RWPE2 (cell line): Measurements from ENCODE around the gene SLC3A2.

Experiments used
- ATAC-seq: fragments of 200-7000 bp; cut with Tn5 transposase; 3 replicates; pipeline ENCODE4 v1.9.1; 2021; ENCODE audit warnings: low read depth
- DNase-seq: peaks from one replicate; pipeline ENCODE4 v3.0.0-alpha.2; 2020; ENCODE audit warnings: low spot score
- H3K27ac ChIP-seq: fragments of 450-650 bp; 2 replicates; pipeline ENCODE4 v1.5.1; 2017; ENCODE audit warnings: mild to moderate bottlenecking; ENCODE audit not compliant: poor library complexity, severe bottlenecking
- H3K27me3 ChIP-seq: fragments of 250-450 bp; sonication (Bioruptor Pico); 2 replicates; pipeline ENCODE4 v1.5.1; 2021; ENCODE audit warnings: mild to moderate bottlenecking, moderate library complexity; ENCODE audit not compliant: insufficient read depth, poor library complexity, severe bottlenecking
- H3K36me3 ChIP-seq: fragments of 250-450 bp; sonication (Bioruptor Pico); 2 replicates; pipeline ENCODE4 v1.5.1; 2020; ENCODE audit warnings: low read depth, mild to moderate bottlenecking, moderate library complexity
- H3K4me1 ChIP-seq: fragments of 250-450 bp; sonication (Bioruptor Pico); 2 replicates; pipeline ENCODE4 v1.5.1; 2021; ENCODE audit warnings: mild to moderate bottlenecking, moderate library complexity; ENCODE audit not compliant: insufficient read depth, poor library complexity, severe bottlenecking
- H3K4me3 ChIP-seq: fragments of 250-450 bp; sonication (Bioruptor Pico); 2 replicates; pipeline ENCODE4 v1.5.1; 2021; ENCODE audit warnings: mild to moderate bottlenecking, moderate library complexity; ENCODE audit not compliant: severe bottlenecking
- H3K9me3 ChIP-seq: fragments of 250-450 bp; sonication (Bioruptor Pico); 2 replicates; pipeline ENCODE4 v1.5.1; 2021; ENCODE audit warnings: mild to moderate bottlenecking, moderate library complexity; ENCODE audit not compliant: severe bottlenecking
- CTCF ChIP-seq: fragments of 450-650 bp; IDR thresholded peaks from one replicate; pipeline ENCODE4 v1.5.1; 2017; ENCODE audit warnings: mild to moderate bottlenecking, moderate library complexity; ENCODE audit not compliant: poor library complexity, severe bottlenecking

Gene SLC3A2

GRCh38 chr11:62908468-62909072, 27.9 kb downstream of the SLC3A2 start:
- H3K36me3 ChIP-seq, result no peaks in the 10 kb centered on the region
- no peak overlapping the region for H3K4me3 ChIP-seq
- H3K27me3 ChIP-seq, result no peaks in the 10 kb centered on the region
- no peaks in the 10 kb centered on the region for H3K9me3 ChIP-seq
- DNase-seq (no peak), ATAC-seq (no peak)
- H3K27ac ChIP-seq, result no peak overlapping the region
- H3K4me1 ChIP-seq, result no peaks in the 10 kb centered on the region
- TF ChIP-seq CTCF, result no peak

DNA sequence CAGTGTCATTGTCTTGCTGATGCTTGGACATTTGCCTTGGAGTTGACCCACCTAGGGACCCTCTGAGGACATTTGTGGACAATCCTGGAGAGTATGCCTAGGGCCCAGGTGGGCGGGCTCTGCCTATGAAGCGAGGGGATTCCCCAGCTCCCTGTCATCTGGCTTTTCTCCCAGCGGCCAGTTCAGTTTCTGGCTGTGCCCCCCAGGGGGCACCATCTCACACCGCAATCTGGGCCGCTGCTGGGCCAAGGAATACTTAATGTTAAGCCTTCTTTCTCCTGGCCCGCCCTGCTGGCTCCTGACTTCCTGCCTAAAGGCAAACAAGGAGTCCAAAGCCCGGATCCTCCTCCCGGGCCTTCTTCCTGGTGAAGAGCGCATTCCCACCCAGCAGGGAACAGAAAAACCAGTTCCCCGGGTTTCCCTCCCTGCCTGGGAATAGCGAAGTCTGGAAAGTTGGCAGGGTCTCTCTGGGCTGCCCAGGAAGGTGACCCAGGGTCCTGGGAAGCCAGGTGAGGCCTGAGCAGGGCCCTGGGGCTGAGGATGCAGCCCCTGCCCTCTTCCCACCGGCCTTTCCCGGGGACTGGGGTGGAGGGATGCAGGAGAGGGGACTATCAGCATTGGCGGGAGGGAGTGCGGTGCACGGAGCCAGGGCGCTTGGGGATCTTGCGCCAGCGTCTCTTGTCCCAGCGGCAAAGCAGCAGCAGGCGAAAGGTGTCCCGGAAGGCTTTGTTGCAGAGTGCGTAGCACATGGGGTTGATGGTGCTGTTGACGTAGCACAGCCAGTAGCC, 28.6 kb downstream of the SLC3A2 start:
- peak; percentile 53 for TF ChIP-seq CTCF
- no peaks in the 10 kb centered on the region for H3K4me1 ChIP-seq
- ATAC-seq, result peak; percentile 49
- no peaks in the 10 kb centered on the region for H3K9me3 ChIP-seq
- no peaks in the 10 kb centered on the region for H3K27me3 ChIP-seq
- H3K4me3 ChIP-seq, result no peak overlapping the region
- H3K36me3 ChIP-seq, result no peaks in the 10 kb centered on the region
- no peak overlapping the region for H3K27ac ChIP-seq
- no peak for DNase-seq

DNA sequence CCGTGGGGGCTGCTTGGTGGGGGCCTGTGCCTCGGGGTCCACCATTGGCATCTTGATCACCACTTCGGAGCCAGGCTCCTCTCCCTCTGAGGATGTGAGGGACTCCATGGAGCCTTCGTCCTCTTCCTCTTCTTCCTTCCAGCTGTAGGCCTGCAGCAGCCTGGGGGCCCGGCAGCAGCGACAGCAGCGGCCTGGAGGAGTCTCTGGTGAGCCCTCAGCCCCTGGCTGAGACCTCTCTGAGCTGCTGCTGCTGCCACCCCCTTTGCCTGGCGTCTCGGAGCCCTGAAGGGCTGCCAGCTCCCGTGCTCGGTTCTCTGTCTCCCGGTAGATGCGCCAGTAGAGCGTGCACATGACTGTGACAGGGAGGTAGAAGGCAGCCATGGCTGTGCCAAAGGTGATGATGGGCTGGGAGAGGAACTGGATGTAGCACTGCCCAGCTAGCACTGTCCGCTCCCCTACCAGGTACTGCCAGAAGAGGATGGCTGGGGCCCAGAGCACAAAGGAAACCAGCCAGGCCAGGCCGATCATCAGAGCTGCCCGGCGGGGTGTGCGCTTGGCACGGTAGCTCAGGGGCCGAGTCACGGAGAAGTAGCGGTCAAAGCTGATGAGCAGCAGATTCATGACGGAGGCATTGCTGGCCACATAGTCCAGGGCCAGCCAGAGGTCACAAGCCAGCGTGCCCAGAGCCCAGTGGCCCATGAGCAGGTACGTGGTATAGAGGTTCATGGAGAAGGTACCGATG, 29.6 kb downstream of the SLC3A2 start:
- ATAC-seq, result no peak

GRCh38 chr11:62911137-62912130, 30.7 kb downstream of the SLC3A2 start:
- ATAC-seq (no peak), DNase-seq (no peak)
- Histone ChIP-seq H3K27ac (no peak overlapping the region), H3K9me3 (no peaks in the 10 kb centered on the region), H3K4me1 (no peaks in the 10 kb centered on the region), H3K4me3 (no peak overlapping the region), H3K27me3 (no peaks in the 10 kb centered on the region), H3K36me3 (no peaks in the 10 kb centered on the region)
- TF ChIP-seq CTCF, result no peak

More for the DNA sequence above, 29.6 kb downstream of the SLC3A2 start:
- Histone ChIP-seq H3K4me1 (no peaks in the 10 kb centered on the region), H3K36me3 (no peaks in the 10 kb centered on the region), H3K27me3 (no peaks in the 10 kb centered on the region), H3K9me3 (no peaks in the 10 kb centered on the region), H3K4me3 (no peak overlapping the region), H3K27ac (no peak overlapping the region)
- DNase-seq, result no peak
- TF ChIP-seq CTCF, result no peak
